SK-N-MC (cell line): ENCODE data around the gene CDC45.

Source experiments
- EZH2 ChIP-seq: fragments of 200-600 bp; sonication (generic); IDR thresholded peaks from one replicate; pipeline ENCODE4 v1.6.1; 2017; ENCODE audit warnings: antibody characterized with exemption
- FOXP2 ChIP-seq: optimal IDR thresholded peaks from 2 replicates; pipeline ENCODE3; 2011; ENCODE audit warnings: mild to moderate bottlenecking, moderate library complexity; ENCODE audit not compliant: insufficient read depth; ENCODE audit errors: extremely low read length, control extremely low read depth
- POLR2AphosphoS5 ChIP-seq: IDR thresholded peaks from 2 replicates; pipeline ENCODE4 v1.6.1; 2012; ENCODE audit warnings: mild to moderate bottlenecking, low read depth, low read length, borderline replicate concordance

DNA sequence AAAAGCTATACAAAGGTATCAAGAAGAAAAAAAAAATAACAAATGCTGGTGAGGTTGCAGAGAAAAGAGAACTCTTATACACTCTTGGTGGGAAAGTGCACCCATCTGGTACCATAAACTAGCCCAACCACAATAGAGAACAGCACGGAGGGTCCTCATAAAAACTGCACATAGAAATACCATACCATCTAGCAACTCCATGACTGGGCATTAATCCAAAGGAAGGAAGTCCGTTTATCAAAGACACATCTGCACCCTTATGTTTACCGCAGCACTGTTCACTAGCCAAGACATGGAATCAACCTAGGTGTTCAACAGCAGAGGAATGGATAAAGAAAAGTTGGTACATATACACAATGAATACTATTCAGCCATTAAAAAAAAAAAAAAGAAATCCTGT lies 55.3 kb downstream of the CDC45 start:
- TF ChIP-seq EZH2 (no peak), FOXP2 (no peak), POLR2AphosphoS5 (no peak)
